Neural progenitor cell (in vitro differentiated cells): ENCODE results near the gene HOGA1.
A peak's percentile ranks its signal among the peaks of the same experiment; 100 is the strongest.

ENCODE experiments used
- CTCF ChIP-seq: fragments of 200-600 bp; sonication (generic); IDR thresholded peaks from 2 replicates; pipeline ENCODE4 v1.5.1; 2017; ENCODE audit warnings: antibody characterized with exemption, mild to moderate bottlenecking
- EZH2 ChIP-seq: fragments of 200-600 bp; sonication (generic); IDR thresholded peaks from 2 replicates; pipeline ENCODE4 v1.6.1; 2017; ENCODE audit warnings: antibody characterized with exemption, mild to moderate bottlenecking, moderate library complexity
- EZH2phosphoT487 ChIP-seq: fragments of 200-600 bp; sonication (generic); IDR thresholded peaks from 2 replicates; pipeline ENCODE4 v1.6.1; 2017; ENCODE audit warnings: antibody characterized with exemption

GRCh38 chr10:97553575-97554031 is 30.6 kb upstream of the HOGA1 start:
- TF ChIP-seq CTCF (peak; percentile 86), EZH2 (no peak), EZH2phosphoT487 (no peak)
